Measurements from ENCODE around the gene CARS1.

- no peak for TF ChIP-seq CTCF (IDR thresholded peaks at IDR 0.05)
- TF ChIP-seq POLR2A (IDR thresholded peaks at IDR 0.05): no peak
These were observed 38.6 kb upstream of the CARS1 start for GRCh38 chr11:3095712-3096361.

Measured in body of pancreas (tissue), 4 donors.